ENCODE results near the gene NAV1.
"Not testable (repeated sequence)": the region's sequence is repeated elsewhere in the genome, so short reads cannot be mapped to it uniquely, and the experiment has no call there.

NAV1 gene, protein sequence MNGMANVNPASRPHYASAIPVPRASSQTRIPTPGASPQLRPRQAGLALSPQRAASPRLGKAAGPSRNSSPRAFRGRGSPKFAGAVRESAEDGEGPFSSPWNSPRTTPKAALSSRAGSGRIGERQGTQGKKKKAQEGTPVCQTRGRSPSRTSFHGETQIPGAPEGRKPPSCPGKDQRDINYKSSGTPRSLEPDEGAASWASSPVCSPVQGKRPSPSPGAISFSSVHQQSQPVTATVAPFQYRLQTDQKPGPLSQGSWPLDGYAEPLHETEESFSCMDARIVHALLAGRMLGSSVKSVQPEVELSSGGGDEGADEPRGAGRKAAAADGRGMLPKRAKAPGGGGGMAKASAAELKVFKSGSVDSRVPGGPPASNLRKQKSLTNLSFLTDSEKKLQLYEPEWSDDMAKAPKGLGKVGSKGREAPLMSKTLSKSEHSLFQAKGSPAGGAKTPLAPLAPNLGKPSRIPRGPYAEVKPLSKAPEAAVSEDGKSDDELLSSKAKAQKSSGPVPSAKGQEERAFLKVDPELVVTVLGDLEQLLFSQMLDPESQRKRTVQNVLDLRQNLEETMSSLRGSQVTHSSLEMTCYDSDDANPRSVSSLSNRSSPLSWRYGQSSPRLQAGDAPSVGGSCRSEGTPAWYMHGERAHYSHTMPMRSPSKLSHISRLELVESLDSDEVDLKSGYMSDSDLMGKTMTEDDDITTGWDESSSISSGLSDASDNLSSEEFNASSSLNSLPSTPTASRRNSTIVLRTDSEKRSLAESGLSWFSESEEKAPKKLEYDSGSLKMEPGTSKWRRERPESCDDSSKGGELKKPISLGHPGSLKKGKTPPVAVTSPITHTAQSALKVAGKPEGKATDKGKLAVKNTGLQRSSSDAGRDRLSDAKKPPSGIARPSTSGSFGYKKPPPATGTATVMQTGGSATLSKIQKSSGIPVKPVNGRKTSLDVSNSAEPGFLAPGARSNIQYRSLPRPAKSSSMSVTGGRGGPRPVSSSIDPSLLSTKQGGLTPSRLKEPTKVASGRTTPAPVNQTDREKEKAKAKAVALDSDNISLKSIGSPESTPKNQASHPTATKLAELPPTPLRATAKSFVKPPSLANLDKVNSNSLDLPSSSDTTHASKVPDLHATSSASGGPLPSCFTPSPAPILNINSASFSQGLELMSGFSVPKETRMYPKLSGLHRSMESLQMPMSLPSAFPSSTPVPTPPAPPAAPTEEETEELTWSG (N-terminal part only)

DNA sequence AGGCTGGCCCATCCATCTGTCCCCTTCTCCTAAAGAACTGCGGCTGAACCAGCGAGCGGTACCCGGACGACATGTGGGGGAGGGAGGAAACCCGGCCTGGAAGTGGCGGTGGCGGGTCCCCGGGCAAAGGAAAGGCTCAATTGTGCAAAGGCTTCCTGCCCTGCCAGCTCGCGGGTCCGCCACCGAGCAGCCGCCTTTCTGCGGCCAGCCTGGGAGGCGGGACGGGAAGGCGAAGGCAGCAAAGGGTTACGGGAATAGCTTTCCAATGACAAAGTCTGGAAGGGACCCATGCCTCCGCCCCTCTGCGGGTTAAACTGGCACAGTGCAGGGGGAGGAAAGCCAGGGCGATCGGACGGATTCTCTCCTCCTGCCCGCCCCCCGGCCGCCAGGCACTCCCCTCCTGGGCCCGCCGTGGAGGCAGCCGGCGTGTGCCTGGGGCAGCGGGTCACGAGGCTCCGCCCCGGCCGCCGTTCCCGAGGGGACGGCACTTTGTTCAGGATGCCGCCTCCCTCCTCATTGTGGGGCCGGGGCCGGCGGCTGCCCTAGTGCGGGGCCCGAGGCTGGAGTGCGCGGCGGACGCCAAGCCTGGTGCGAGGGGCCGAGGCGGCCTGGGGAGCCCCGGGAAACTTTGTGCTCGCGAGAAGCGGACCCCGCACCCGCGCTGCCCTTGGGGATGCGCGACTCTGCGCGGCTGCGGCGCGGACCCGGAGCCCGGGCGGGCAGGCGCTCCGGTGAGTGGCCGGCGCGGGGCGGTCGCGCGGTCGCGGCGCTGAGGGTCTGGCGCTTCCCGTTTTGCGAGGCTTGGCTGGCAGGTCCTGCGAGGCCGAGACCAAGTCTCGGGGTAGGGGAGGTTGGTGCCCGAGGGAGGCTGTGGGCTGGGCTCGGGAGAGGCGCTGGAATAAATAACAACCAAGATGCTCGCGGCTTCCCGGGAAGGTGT lies at the start of gene NAV1:
Gene NAV1 (plus strand): TSS at position 516 of the 940 bp plus-strand sequence. CDS start 83,758 bp downstream, outside the sequence.
- peak; percentile 33 for DNase-seq (ENCODE audit: low spot score)

DNA sequence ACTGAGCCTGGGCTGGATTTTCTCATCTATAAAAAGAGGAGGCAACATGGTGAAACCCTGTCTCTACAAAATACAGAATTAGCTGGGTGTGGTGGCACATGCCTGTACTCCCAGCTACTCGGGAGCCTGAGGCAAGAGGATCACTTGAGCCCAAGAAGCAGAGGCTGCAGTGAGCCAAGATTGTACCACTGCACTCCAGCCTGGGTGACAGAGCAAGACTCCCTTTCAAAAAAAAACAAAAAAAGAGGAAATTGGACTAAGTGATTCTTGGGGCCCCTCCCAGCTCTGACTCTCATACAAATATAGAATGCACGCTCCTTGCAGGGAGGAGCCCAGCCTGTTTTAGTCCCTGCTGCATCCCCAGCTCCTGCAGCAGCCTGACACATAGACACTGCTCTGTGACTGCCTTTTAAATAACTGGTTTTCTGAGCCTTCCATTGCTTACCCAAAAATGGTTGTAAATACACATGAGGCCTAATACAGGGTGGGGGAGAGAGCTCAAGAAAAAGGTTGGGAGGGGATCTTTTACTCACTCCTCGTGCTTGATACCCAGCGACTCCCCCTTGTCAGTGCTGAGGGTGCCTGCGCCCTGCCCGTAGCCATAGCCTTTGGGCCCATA lies 49.2 kb upstream of the NAV1 start:
- DNase-seq (ENCODE audit: low spot score): no peak

DNA sequence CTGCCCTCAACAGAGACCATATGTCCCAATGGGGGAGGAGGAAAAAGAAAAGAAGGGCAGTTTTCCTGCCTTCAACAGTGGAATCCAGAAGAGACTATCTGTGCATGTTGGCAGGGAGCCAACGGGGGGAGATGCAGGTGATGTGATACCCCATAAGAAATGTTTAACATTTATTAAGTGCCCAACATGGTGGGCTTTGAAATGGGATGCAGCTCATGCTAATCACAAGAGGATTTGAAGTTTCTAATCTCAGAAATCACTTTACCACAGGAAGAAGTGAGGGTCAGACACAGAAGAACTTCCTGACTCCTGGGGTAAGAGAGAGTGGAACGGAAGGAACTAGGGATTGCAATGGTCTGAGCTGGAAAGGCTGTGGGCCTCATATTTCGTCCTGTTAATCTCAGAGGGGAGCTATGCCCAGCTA lies 48.2 kb upstream of the NAV1 start:
- no peak for DNase-seq (ENCODE audit: low spot score)

DNA sequence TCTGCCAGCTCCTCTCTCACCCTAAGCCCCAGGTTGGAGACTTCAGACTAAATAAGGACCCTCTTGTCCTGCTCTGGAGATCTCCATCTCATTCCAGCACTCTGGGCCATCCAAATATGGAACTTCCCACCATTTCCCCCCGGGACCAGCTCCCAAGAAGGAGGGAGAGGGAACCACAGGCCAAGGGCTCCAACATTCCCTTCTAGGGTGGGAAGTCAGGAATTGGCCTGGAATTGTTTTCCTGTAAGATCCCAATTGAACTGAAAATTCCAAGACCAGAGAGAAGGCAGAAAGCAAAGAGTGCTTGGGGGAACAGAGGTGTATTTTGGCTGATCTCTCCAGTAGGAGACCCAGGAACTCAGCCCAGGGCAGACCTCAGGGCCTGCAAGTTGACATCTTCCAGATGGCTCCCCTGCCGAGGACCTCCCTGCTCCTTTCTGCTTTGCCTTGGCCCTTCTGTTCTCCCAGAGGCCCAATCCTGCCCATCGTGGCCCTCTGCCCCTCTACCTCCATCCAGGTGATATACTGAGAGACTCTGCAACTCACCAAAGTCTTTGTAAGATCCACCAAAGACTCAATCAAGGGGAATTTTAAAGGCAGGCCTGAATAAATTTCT lies 46.9 kb upstream of the NAV1 start:
- no peak for DNase-seq (ENCODE audit: low spot score)

DNA sequence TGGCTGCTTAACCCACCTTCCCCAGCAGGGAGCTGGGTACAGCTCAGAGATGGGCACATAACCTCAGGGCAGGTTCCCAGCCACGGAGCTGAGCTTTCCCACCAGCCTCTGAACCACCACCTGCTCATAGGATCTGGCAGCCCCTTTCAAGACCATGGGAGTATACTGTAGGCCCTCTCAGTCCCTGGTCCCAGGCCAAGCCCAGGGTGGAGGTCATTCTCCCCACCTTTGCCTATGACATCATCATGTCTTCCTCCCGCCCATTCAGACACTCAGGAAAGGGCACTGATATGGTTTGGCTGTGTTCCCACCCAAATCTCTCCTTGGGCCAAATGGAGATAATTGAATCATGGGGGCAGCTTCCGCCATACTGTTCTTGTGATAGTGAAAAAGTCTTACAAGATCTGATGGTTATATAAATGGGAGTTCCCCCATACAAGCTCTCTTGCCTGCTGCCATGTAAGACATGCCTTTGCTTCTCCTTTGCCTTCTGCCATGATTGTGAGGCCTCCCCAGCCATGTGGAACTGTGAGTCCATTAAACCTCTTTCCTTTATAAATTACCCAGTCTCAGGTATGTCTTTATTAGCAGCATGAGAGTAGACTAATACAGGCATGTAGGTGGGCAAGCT lies 45.8 kb upstream of the NAV1 start:
- DNase-seq (ENCODE audit: low spot score): not testable (repeated sequence)

DNA sequence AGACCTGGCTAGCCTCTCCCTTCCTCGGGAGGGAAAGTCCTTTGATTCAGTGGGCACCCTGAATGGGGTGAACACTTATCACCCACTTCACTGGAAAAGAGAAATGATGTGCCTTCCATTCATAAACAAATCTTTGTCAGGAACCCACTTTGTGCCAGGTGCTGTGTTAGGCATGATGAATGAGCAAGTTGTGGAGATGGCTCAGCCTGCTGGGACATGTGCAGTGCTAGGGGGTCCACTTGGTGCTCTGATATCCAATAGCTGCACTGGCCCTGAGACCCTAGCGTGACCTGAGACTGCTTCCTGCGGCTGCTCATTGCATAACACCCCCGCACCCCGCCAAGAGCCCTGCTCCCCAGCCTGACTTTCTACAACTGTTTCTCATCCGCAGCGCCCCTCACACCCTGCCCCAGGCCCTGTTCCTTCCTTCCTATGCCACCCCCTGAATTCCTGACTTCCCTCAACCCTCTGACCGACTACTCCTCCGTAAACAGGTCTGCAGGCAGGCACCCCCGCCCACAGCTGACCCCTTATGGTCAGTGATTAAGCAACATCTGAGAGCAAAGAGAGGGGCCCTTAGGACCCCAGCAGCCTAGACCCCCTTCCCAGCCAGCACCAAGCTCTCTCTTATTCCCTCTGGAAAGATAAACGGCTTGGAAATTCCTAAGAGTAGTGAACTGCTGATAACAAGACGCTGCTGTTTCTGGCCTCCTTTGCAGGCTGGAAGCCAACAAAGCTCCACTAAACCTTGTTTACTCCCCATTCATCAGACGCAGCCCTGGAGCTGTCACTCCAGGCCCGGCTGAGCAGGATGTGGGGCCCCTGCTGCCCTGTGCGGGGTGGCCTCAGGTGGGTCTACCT lies 44.9 kb upstream of the NAV1 start:
- DNase-seq (ENCODE audit: low spot score): no peak

DNA sequence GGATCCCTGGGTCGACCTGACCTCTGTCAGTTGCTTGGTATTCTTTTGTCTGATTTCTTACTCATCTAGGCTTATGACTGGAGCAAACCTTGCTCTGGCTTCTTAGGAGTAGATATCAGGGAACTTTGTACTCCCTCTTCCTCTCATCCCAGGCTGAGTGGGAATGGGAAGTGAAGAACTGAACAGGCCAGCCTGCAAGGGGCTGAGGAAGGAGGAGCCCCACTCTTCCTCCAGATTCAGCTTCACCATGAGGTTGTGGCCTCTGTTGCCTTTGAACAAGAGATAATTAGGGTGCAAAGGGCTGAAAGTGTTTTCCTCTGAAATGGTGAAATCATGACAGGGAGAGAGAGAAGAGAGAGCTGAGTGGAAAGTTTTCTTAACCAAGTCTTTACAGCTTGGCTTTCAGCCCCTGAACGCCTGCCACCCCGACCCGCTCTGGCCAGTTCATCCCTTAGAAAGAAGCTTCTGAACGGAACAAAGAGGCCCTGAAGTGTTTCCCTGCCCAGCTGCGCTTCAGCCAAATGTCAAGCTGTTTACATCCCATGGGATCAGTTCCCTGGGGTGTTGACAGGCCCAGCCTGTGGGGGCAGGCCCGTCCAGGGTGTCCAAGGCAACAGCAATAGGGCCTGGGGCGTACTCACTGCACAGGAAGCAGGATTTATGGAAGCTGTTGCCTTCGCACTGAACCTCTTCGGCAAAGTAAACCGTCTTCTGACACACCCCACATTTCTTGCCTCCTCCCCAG lies 43.2 kb upstream of the NAV1 start:
- no peak for DNase-seq (ENCODE audit: low spot score)

DNA sequence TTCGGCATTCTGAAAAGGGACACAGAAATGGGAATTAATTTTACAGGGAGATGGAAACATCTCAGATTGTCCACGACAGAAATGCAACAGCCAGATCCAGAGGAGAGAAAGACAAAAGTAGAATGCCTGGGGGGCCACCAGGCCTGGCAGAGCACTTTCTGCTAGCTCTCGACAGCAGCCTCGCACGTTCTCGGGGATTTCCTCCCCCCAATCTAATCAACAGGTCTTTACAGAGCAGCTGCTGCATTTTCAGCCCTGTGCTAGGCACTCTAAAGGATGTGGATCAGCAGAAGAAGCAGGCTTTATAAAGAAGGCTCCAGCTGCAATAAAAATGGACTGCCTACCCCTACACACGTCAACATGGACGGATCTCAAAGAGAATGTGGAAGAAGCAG lies 42.6 kb upstream of the NAV1 start:
- DNase-seq (ENCODE audit: low spot score): no peak

DNA sequence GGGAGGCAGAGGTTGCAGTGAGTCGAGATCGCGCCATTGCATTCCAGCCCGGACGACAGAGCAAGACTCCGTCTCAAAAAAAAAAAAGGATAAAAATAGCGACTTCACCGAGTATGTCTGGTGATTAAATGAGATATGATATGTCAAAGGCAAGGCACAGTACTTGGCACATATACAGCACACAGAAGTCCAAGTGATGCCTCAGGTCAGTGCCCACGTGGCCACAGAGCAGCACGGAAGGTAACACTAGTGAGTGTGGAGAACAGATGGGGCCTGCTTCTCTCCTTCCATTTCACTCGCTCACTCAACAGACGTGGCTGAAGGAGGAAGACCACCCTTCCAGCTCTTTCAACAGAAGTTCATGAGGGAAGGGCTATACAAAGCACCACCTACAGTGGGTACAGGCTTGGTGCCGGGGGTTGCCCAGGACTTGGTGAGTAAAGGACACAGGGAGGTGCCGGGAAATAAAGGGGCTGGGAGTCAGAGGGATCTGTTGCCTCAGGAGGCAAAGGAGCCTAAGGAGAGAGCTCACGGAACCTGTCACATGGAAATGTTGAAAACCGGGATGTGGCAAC lies 40.9 kb upstream of the NAV1 start:
- DNase-seq (ENCODE audit: low spot score): no peak

DNA sequence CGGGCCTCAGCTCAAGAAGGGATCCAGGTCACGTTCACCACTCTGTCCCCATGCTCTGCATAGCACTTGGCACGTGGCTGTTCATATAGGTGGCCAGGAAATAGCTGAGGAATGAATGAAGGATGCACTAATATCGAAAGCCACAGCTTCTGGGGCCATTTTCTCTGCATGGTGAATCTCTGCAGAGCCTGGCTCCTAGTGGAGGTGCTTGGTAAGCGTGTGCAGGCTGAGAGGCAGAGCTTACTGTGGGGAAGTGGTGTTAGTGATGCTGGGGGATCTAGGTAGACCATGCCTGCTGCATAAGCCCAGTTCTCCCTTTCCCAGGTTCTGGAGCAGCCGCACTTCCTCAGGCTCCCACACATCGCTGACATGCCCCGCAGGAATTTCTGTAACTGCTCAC lies 40.3 kb upstream of the NAV1 start:
- DNase-seq (ENCODE audit: low spot score): no peak

DNA sequence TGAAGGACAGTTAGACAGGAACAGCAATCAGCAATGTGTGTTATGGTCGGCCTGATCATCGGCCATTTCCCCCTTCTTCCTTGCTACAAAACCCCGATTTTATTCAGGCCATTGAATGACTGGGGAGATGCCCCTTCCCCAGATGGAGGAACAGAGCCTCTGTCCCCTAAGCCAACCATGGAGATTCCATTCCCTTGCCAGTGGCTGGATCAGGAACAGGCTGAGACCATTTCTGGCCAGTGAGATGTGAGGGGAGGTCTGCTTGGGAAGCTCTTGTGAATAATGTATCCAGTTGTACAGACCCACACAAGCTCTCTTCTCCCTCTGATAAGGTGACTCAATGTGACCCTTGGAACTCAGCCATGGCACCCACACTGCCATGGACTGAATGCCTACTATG lies 39.7 kb upstream of the NAV1 start:
- no peak for DNase-seq (ENCODE audit: low spot score)

DNA sequence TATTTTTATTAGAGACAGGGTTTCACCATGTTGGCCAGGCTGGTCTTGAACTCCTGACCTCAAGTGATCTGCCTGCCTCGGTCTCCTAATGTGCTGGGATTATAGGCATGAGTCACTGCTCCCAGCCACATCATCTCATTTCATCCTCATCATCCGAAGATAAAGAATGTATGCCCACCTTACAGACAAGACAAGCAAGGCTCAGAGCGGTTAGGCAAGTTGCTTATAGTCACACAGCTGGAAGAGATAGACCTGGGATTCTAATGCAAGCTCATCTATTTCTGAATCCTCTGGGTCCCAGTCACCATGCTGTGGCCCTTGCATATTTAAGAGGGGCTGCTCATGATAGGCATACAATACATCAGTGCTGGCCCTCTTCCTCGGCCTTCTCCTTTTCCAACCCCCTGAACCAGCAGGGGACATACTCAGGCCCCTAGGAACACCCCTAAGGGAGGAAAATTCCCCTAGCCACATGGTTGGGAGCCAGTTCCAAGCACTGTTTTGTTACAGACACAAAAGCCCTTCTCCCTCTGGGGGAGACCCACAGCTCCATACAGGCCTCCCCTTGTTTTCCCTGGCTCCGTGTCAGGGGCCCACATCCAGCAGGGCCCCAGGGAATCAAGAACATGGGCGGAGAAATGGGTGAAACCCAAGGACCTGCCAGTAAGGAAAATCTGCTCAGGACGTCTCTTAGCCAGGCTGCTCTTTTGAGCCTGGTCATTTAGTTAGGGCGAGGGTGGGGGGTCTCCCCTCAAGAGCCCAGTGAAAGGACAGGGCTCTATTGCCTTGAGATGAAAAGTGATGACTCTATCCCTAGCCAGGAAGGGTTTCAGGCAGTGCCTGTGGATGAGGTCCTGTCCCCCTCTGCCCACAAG lies 38.9 kb upstream of the NAV1 start:
- DNase-seq (ENCODE audit: low spot score): no peak

DNA sequence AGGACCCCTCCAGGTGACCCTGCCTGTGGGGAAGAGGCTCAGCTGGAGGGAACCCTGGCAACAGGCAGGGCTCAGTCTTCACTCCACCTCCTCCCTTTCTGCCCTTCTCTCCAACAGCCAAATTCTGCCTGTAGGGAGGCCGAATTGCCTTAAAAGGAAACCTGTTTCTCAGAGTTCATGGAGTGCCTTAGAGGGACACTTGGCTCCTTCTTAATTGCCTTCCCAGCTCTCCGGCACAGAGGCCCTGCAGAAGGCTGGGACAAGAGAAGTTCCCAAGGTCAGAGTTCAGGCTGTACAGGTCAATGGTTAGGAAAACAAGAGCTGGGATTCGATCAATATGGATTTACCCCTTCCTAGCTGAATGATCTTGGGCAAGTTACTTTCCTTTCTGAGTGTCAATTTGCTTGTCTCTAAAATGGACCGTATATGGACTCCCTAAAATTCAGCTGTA lies 38.2 kb upstream of the NAV1 start:
- DNase-seq (ENCODE audit: low spot score): no peak

DNA sequence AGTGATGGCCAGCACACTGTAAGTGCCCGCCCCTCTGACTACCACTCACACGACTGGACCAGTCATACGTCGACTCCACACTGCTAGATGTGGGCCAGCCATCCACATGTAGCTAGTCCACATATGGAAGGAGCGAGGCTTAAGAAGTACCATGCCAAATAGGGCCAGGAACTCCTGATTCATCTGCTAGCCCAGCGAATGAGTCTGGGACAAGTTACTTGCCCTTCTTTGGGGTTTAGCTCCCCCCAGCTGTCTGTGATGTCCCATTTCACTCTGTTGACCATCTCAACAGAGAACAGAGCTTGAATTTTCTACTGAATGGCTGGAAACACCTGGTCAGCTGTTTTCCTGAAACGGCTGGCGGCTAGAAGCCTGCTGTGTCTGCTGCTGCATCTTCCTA lies 37.8 kb upstream of the NAV1 start:
- DNase-seq (ENCODE audit: low spot score): no peak

DNA sequence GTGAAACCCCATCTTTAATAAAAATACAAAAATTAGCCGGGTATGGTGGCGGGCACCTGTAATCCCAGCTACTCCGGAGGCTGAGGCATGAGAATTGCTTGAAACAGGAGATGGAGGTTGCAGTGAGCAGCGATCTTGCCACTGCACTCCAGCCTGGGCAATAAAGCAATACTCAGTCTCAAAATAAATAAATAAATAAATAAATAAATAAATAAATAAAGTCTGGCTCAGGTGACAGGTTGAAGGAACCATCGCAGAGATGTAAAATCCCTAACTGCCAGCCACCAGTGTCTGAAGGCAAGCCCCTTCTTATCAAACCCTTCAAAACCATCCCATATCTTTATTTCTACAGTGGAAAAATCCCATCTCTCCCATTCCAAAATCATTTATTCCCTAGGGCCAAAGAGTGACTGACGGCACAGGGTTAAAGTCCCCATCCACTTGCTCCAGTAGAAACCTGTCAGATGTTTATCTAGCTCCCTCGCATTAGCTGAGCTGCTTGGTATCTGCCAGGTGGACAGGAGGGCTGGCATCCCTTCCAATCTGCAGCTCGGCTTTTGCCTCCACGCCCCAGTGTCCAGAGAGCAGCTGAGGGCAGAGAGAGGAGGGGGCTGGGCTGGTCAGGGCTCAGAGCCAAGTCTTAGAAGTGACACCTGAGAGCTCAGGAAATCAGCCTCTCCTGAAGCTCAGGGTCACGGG lies 37.0 kb upstream of the NAV1 start:
- DNase-seq (ENCODE audit: low spot score): no peak

DNA sequence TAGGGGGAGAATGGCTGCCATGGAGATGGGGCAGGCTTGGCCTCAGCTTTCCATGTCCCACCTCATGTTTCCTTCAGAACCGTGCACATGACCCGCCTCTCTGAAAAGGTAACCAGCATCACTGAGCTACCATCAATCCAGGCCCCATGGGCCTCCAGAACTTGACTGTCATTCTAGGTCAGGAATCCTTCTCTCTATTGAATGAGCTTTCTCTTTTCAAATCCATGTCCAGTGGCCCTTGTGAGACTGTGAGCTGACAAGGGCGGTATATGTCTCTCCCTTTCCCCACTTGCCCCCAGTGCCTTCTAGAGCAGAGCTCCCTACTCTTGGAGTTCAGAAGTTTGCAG lies 36.4 kb upstream of the NAV1 start:
- DNase-seq (ENCODE audit: low spot score): no peak
